ENCODE measurements around the gene KLHL17. TPM values are rescaled to one million over a fixed set of nuclear protein-coding genes. Genes with fewer than 3 reads are reported as not detected.
"Not testable (repeated sequence)": the region's sequence is repeated elsewhere in the genome, so short reads cannot be mapped to it uniquely, and the experiment has no call there.

Gene KLHL17
- polyA plus RNA-seq, 2 of the 4 experiments (the other 2 are of a cell fraction): 5.7 to 21.6 TPM

- TF ChIP-seq RNF2 (IDR thresholded peaks at IDR 0.05; ENCODE audit: borderline replicate concordance, low read depth) (no peak), HEYL (CRISPR knock-in tag; IDR thresholded peaks at IDR 0.05) (no peak), EP300 (IDR thresholded peaks at IDR 0.05) (peak in 1 of 2 experiments; percentile 59; a peak in 1 of 5 replicates)
Measured at GRCh38 chr1:944341-945325, 15.8 kb upstream of the KLHL17 start (continued).

- ATAC-seq (no peak), DNase-seq (ENCODE audit: low read depth in 1 of 2, low spot score in 1 of 2) (no peak), FAIRE-seq (no peak)
- CTCF ChIA-PET: interaction anchor here (0.8 to 8.1 kb wide), 4 partner anchors 17 to 40 kb away, joined by 3 to 84 read pairs (median 6); no protein-coding TSS in a partner anchor
- peak overlapping the region; percentile 100; a peak in 5 of 6 replicates for H3K27ac ChIP-seq
- H3K4me1 ChIP-seq: peaks cover 41% of the 10 kb centered on the region
- POLR2A ChIA-PET: interaction anchor here (1.2 kb wide), 1 partner anchor 13 kb away, joined by 3 read pairs; the partner anchor contains the start of gene NOC2L
- H3K4me3 ChIP-seq: no peak overlapping the region
- TF ChIP-seq JUN (IDR thresholded peaks at IDR 0.05) (peak in 1 of 2 experiments; percentile 0; a peak in 1 of 5 replicates), EHF (CRISPR knock-in tag; IDR thresholded peaks at IDR 0.05) (no peak)
- no peaks in the 10 kb centered on the region for H3K9me3 ChIP-seq
- H3K4me2 ChIP-seq: no peak overlapping the region; the same call in 2 of the 3 replicates
- 91% methylated on average over 11 of the region's 29 CpGs for WGBS (ENCODE audit: missing lambda C conversion rate)
Measured at GRCh38 chr1:945688-946556, 14.5 kb upstream of the KLHL17 start.

GRCh38 chr1:946811-947210 is 13.6 kb upstream of the KLHL17 start:
- H3K4me3 ChIP-seq; H3K9me3 ChIP-seq; DNase-seq (ENCODE audit: low read depth in 1 of 2, low spot score in 1 of 2); FAIRE-seq; H3K4me2 ChIP-seq; ATAC-seq; H3K27ac ChIP-seq; POLR2A ChIA-PET: not testable (repeated sequence)
- H3K4me1 ChIP-seq: peaks cover 36% of the 10 kb centered on the region
- CTCF ChIA-PET: interaction anchor here (0.8 to 1.7 kb wide), 3 partner anchors 35 to 41 kb away, joined by 3 to 8 read pairs (median 3); no protein-coding TSS in a partner anchor
- WGBS (ENCODE audit: missing lambda C conversion rate): 93% methylated on average over 13 of the region's 13 CpGs

GRCh38 chr1:947958-948357 is 12.4 kb upstream of the KLHL17 start:
- Histone ChIP-seq H3K27ac (0 out of 6 replicates have a peak overlapping the region, but pooled peaks of 1 of the 2 experiments have one; percentile 26), H3K4me2 (no peak overlapping the region), H3K9me3 (no peaks in the 10 kb centered on the region), H3K4me3 (no peak overlapping the region), H3K4me1 (peaks cover 31% of the 10 kb centered on the region)
- CTCF ChIA-PET: interaction anchor here (2.1 kb wide), 1 partner anchor 11 kb away, joined by 4 read pairs; the partner anchor contains the start of gene NOC2L
- no peak for FAIRE-seq
- TF ChIP-seq ATOH8 (CRISPR knock-in tag; IDR thresholded peaks at IDR 0.05; ENCODE audit: low read depth) (no peak), NFE2L2 (conservative IDR thresholded peaks at IDR 0.05; ENCODE audit: low read length) (no peak), CHD4 (IDR thresholded peaks at IDR 0.05; ENCODE audit: borderline replicate concordance) (no peak), JUN (IDR thresholded peaks at IDR 0.05) (no peak), MAFK (IDR thresholded peaks at IDR 0.05; ENCODE audit: partially characterized antibody) (no peak), GATA3 (IDR thresholded peaks at IDR 0.05; ENCODE audit: borderline replicate concordance) (no peak), BCL3 (IDR thresholded peaks at IDR 0.05) (no peak), RCOR1 (IDR thresholded peaks at IDR 0.05; ENCODE audit: low read depth, low read length) (no peak), ELK1 (IDR thresholded peaks at IDR 0.05; ENCODE audit: low read depth, low read length) (no peak)
- no peak for ATAC-seq
- DNase-seq (ENCODE audit: low read depth in 1 of 2, low spot score in 1 of 2): no peak
- POLR2A ChIA-PET: no interaction called here
- WGBS (ENCODE audit: missing lambda C conversion rate): 95% methylated on average over 4 of the region's 15 CpGs
